DMS53 treated with DMSO at 0.1 percent for 48 hours (cell line): ENCODE results near the gene ASB12.
"Not testable (repeated sequence)": the region's sequence is repeated elsewhere in the genome, so short reads cannot be mapped to it uniquely, and the experiment has no call there.

ENCODE experiments used
- DNase-seq: peaks from one replicate; lab custom pipeline; 2025; ENCODE audit not compliant: unreplicated experiment; lab: John Stamatoyannopoulos, UW

Gene ASB12, protein sequence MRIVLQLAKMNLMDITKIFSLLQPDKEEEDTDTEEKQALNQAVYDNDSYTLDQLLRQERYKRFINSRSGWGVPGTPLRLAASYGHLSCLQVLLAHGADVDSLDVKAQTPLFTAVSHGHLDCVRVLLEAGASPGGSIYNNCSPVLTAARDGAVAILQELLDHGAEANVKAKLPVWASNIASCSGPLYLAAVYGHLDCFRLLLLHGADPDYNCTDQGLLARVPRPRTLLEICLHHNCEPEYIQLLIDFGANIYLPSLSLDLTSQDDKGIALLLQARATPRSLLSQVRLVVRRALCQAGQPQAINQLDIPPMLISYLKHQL

DNA sequence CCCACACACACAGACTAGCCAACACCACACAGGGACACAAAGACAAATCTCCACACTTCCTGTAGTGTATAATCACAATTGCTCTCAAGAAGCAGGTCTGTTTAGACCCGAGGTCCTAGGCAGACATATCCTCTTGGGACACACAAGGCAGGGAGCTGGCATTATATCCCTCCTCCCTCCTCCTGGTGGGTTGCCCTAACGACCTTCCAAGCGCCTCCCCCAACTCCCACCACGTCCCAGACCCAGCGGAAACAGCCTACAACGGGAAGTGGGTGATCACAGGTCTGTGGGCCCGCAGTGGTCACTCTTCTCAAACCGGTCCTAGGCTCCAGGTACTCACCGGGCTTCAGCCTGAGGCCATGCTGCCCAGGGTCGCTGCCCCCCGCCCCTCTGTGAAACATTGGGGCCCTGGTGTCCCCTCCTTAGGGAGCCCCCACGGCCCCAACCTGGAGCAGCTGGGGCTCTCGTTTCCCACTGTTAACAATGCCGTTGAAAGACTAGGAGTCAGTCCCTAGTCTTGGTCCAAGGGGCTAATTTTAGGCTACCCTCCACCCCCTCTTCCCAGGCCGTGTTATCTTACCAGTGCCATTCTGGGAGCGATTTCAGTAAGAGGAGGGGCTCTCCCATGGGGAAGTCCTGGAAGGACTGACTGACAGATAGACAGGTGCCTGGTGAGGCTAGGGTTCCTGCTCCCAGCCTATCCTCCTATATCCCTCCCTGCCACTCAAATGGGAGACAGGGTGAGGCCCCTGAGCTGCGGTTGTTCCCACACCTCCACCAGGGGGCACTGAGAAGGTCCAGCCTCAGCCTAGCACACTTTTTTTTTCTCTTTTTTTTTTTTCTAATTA is at the start of gene ASB12:
ASB12 (minus strand) TSS at position 485 of the 848 bp plus-strand sequence. CDS start 4,957 bp downstream, outside the sequence.
- no peak for DNase-seq

DNA sequence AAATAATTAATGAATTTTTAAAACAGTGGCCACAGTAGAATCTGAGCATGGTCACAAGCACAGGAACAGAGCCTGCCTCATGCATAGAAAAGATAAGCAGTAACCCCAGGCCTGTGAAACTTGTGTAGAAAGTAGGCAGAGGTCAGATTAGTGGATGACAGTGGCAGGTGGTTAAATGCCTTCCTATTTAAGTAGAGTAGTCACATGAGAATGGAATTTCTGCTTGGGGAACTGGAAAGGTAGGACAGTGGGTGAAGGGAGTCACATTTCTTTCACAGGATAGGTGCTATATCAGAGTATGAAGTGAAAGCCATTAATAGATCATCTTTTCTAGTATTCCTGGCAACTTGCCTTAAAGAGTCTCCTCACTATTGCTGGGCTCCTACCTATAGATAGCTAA is 34.9 kb upstream of the ASB12 start:
- DNase-seq, result no peak

DNA sequence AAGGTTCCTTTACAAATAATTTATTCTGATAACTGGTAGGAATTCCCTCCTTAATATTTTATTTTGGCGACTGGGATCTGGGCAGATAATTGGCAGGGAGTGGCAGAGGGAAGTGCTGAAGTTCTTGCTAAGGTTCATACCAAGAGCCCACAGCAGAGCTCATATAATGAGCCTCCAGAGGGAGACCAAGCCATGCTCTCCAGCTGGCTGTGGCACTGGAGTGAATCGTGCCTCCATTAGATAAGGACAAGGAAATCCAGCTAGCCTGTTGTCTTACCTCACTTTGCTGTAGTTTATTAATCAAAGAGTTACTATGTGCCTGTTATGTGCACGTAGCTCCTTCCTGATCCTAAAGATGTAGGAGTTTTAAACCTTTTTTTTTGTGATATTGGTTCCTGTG is 1.3 kb downstream of the ASB12 start:
- no peak for DNase-seq

DNA sequence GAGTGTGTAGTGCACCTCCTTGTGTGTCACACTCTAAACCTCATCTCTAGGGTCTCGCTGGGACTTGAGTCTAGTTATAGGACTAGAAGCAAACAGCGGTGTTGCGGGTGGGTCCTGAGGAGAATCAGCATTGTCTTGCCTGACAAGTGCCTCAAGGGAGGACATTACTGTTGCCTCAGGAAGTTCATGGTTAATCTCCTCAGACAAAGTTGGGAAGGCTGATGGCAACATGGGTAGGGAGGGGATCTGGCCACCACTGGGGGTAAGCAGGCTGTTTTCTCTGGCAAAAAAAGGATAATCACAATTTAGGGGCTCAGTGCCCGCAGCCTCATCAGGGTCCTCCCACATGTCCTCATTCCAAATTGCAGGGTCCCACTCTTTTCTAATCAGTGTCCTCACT is 12.4 kb downstream of the ASB12 start:
- DNase-seq, result no peak

DNA sequence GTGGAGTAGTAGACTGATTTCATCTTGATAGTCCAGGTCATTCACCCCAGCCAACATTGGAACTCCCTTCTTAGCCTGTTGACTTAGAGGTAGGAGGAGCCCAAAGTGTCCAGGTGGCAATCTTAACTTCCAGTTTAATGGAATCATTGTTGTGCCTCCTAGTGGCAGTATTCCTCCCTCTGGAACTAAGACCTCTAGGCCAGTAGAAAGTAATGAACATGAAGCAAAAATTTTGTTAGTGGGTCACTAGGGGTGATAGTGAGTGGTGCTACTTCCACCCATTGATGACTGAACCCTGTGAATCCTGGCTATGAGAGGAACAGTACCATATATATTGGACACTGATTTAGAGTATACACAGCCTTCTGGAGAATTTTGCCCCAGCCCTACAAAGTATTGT is 16.4 kb downstream of the ASB12 start:
- not testable (repeated sequence) for DNase-seq

DNA sequence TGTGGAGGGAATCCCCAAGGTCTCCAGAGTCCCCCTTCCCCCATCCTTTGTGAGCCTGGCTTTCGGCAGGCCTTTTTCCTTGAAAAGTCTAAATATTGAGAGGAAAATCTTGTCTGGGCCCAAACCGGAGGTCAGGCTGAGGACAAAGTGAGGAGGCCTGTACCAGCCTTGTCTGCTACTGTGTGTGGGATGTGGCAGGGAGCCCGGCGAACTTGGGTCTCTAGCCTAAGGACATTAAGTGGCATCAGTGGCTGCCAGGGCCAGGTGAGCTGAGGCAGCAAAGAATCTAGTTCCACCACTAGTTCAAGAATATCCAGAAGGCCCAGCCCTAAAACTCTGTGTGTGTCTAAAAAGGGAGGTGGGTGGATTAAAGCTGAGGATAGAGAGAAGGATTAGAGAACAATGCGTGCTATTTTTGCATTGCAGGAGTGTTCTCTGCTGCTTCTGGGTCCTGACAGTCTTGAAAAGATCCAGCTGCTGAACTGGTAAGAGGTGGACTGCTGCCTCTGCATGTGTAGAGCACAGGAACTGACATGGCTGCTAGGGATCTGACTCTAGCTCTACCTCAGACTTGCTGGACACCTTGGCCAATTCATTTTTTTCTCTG is 23.7 kb downstream of the ASB12 start:
- DNase-seq, result no peak

DNA sequence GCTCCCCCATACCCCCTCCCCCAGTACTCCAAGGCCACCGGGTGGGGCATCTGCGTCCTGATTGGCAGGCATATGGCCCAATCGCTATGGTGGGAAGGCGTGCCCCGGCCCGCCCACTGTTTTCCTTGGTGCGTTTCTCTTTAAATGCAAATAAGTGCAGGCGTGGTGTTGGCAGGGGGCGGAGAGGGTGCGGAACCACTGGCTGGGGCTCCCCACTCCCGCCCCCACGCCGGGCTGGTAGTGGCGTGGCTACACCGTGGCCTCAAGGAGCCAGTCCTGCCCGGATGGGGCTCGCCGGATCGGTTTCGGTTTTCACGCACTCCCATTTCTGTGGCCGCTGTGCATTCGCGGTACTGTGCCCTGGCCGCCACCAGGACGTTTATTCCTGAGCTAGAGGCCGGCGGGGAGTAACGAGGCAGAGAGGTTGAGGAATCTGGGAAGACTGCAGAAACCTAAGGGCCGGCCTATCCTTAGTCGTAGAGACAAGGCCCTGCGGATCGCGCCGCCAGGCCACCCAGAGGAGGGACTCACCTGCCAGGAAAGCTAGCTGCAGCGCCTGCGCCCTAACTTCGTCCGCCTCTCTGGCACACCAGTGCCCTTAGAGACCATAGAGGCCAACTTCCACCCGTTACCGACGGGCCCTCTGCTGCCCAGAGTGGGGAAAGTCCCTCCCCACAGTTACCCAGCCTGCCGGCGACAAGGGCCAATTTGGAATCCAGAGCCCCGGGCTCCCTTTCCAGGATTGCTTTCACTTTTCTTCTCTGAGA is 24.5 kb downstream of the ASB12 start:
- peak; percentile 83 for DNase-seq

DNA sequence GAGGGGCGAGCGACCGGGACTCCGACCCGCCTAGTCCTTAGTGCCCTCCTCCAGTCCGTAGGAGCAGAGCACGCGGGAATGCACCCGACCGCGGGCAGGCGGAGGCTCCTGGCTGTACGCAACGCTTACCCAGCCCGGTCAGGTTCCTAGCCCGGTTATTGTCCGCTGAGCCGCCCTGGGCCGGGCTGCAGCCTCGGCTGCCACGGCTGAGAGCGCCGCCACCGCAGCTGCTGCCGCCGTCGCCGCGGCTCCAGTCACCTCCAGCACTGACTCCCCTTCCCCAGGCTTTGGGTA is 25.0 kb downstream of the ASB12 start, which contains the start of gene AMER1:
AMER1 (minus strand) TSS at position 268 of the 294 bp plus-strand sequence. CDS start 12,422 bp downstream, outside the sequence.
- DNase-seq, result peak; percentile 61

DNA sequence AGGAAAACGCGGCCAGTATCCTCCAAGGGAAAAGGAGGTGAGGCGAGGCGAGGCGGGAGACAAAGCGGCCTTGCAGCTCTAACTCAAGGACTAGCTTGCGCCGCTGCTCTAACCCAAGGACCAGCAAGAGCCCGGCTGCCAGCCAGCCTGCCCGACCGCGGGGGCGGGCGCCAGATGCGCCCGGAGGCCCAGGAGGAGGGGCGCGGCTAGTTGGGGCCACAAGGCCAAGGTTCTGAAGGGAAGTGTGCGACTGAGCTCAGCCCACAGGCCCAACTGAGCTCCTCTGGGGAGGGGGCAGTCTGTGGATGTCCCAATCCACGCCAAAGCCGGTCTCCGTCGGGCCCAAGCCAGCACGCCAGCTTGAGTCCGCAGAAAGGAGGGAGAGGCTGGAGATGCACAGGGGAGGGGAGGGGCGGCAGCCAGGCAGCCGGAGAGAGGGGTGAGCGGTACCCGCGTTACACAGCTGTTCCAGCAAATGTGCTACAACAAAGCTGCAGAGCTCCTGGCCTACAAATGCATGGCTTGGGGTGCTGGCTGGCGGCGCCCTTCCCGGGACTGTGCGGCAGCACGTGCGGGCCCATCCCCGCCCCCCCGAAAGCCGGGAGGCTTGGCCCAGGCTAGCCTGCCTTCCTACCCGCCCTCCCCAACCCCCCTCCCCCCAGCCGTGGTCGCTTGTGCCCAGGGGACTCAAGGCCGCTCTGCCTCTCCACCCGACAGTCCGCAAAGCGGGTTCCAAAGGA is 25.5 kb downstream of the ASB12 start:
- DNase-seq, result peak; percentile 9

DNA sequence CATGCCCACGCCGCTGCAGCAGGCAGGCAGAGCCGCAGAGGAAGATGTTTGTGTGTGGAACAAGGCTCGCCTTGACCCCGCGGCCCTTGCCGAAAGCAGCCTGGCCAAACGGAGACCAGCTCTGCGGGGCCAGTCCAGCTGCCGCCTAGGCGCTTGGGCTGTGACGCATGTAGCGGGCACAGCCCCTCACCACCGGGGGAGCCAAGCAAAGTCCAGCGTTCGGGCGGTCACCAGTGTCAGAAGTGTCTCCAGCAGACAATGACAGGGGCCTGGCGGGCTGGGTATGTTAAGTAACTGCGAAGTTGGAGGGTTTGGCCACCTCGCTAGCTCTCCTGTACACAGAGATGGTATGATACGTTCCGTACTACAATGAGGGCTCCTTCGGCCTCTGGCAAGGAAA is 26.2 kb downstream of the ASB12 start:
- DNase-seq, result no peak

DNA sequence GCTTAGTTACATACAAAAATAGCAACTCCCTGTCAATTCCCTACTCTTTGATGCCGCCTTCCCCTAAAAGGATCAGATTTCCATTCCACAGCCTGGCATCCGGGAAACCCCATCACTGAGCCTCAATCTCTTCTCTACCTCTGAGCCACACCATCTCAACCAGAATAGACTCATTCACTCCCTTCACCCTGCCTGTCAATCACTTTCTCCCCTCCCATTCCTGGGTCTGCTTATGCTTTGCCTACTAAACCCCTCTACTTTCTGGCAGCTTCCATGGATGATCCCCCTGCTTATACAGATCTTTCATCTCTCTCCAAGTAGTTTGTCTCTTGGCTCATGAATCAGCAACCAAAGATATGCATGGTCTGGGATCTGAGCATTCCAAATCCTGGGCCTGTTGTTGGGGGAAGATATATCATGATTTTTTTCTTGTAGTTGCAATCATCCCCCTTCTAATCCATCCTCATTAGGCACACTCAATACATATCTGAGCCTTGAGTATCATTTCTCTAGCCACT is 27.5 kb downstream of the ASB12 start:
- no peak for DNase-seq

DNA sequence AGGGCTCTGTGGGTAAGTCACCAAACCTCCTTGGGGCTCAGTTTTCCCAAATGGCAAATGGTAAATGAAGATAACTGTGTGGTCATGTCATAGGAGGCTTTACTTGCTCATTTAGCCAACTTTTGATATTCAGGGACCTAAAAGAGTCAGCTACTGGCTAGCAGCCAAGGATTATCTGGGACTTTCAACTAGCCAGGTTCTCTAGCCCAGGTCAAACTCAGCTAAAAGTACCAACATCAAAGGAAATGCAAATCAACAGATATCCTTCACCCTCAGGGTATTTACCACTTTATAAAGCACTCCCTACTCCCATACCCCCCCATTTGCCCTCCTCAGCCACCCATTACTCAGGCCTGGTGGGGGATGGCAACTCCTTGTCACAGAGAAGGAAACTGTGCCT is 32.4 kb downstream of the ASB12 start:
- no peak for DNase-seq

DNA sequence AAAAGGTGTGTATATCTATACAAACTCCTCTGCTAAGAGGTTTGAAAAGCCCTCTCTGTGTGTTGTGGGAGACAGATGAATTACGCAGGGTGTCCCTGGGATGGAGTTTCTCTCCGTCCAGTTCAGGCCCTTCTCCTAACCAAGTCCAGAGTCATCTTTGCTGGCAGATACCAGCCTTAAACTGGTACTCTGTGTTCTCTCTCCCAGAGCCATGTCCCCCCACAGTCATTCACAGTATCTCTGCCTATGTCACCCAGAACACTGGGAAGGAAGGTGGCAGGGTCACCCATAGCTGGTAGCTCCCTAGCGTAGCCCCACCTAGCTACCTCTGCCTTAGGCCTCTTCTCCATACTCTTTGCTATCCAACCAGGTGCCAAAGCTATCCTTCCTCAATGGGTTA is 33.8 kb downstream of the ASB12 start:
- no peak for DNase-seq

DNA sequence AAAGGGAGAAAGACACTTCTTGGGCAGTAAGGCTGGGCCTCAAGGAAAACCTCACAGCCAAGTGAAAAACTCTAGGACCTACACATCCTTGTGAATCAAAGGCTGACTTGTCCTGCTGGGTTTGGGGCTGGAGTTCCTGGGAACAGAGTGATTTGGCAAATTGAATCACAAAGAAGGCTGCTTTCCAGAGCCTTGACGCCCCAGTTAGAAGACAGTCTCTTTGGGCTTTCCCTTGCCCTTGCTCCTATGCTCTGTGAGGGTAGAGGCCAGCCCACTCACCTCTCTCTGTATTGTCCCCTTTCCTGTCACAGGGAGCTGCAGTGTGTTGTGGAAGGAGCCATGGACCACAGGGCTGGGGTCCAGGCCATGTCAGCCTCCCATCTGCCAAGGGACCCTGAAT is 34.5 kb downstream of the ASB12 start:
- no peak for DNase-seq

DNA sequence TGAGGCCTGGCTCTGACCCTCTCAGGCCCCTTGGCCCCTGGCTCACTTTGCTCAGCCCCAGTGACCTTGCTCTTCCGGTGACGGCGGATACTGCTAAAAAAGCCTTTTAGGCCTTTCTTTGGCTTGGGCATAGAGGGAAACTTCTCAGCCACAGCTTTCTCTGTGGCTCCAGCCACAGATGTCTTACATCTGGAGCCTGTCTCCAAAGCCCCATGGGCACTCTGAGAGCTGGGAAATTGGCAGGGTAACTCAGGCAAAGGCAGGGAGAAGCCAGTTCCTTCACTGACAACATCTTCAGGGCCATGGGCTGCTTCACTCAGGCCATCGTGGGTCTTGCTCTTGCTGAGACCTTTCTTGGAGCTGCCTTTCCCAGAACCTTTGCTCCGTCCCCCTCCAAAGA is 37.7 kb downstream of the ASB12 start:
- no peak for DNase-seq

DNA sequence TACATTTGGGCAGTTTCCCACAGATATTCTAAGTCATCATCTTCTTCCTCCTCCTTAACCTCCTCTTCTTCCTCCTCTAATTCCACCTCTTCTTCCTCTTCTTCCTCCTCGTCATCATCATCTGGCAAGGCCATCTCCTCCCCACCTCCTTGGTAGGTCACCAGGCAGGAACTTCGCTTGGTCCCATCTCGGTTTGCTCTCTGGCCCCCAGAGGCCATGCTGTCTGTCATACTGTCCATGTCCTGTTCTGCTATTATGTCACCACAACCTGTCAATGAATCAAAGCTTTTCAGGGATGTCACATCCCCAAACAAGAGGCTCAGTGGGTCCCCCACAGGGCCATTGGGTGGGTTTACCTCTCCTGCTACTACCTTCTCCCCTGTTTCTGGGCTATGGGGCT is 38.4 kb downstream of the ASB12 start:
- no peak for DNase-seq

DNA sequence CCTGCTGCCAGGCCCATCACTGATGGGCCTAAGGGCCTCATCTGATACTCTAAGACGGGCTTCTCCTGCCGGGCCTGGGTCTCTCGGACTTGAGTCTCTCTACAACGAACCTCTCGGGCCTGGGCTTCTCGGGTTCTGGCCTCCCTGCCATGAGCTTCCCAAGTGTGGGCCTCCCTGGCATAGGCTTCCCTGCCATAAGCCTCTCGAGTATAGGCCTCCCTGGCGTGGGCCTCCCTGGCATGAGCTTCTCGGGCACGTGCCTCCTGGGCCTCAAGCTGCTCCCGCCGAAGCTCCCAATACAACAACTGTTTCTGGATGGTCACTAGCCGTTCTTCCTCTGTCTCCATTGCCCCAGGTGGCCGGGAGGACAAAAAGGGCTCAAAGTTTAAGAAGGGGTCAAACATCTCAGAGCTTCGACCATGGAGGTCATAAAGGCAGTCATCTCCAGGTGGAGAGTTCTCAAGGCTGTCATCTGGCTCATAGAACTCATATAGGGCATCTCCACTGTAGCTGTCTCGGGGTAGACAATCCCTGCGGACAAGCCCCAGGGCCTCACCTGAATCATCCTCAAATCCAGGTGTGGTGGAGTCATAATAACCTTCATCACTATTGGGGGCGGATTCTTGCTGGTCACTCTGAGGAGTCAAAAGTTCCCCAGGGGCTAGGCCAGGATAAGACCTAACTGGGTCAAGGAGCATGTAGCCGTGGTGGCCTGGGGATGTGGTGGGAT is 39.0 kb downstream of the ASB12 start:
- no peak for DNase-seq

DNA sequence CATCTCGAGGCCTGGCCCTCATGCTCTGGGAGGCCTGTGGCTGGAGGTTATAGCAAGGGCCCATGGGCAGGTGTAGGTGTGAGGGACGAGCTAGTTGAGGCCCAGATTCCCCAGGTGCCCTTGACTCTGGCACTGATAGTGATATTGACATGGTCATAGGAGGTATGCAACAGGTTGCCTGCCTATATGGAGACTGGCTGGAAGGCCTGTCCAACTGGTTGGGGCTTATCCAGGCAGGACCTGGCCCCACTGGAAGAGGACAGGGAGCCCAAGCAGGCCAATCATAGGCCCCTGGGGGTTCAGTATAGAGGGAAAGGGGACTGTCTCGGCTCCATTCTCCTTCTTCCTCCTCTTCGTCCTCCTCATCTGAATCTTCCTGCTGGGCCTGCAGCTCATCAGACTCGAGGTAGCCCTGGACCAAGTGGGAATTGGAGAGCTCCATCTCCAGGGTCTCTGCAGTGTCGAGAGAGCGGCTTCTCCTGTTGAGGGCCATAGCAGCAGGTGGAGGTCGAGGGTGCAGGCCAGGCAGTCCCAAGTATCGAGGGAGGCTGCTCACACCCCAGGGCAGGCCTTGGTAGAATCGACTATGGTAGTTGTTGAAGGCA is 40.2 kb downstream of the ASB12 start:
- no peak for DNase-seq

DNA sequence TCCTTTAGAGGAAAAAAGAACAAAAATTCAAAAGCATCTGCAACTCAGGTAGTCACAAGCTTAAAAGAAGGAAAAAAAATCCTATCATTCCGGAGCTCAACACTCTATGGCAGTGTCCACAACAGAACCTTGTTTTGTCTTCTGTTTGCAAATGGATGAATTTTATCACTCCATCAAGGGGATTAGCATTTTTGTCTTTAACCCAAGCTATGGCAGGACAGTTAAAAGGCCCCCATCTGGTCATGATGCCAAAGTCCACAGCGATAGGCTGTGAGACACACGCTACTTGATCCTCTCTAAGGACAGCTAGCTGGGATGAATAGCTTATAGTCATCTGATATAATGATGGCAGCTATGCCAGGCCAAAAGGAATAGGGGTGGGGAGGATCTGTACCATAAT is 41.5 kb downstream of the ASB12 start:
- no peak for DNase-seq
